Esophagus muscularis mucosa (tissue), 4 donors: ENCODE data around the gene ZBTB16.

ENCODE experiments used
- CTCF ChIP-seq, 3 experiments: fragments of 200-600 bp in 2 of 3; fragments of 450-650 bp in 1 of 3; sonication (generic) in 2 of 3; IDR thresholded peaks; one replicate each; pipeline ENCODE4 v1.5.1; 2017 to 2019; ENCODE audit warnings: antibody characterized with exemption in 3 of 3, mild to moderate bottlenecking in 2 of 3, moderate library complexity in 1 of 3
- EP300 ChIP-seq: sonication (generic); formaldehyde crosslinking; IDR thresholded peaks from one replicate; pipeline ENCODE4 v1.6.1; 2017; ENCODE audit warnings: antibody characterized with exemption
- POLR2A ChIP-seq: fragments of 450-650 bp; IDR thresholded peaks from one replicate; pipeline ENCODE4 v1.6.1; 2017; ENCODE audit warnings: antibody characterized with exemption, moderate library complexity, mild to moderate bottlenecking, low read depth
- POLR2AphosphoS5 ChIP-seq, 2 donors: sonication (generic); formaldehyde crosslinking; IDR thresholded peaks; one replicate each; pipeline ENCODE4 v1.6.1; 2017; ENCODE audit warnings: antibody characterized with exemption in 2 of 2

GRCh38 chr11:114129699-114130098 lies 70.2 kb downstream of the ZBTB16 start:
- TF ChIP-seq CTCF (IDR thresholded peaks at IDR 0.05) (no peak), POLR2AphosphoS5 (IDR thresholded peaks at IDR 0.05) (no peak), POLR2A (no peak), EP300 (no peak)
